Measurements from ENCODE around the gene IL19. TPM values are rescaled to one million over a fixed set of nuclear protein-coding genes. Genes with fewer than 3 reads are reported as not detected.
"Not testable (repeated sequence)": the region's sequence is repeated elsewhere in the genome, so short reads cannot be mapped to it uniquely, and the experiment has no call there.

IL19 gene
- total RNA-seq, 1 donor from 2014 or later = not detected

DNA sequence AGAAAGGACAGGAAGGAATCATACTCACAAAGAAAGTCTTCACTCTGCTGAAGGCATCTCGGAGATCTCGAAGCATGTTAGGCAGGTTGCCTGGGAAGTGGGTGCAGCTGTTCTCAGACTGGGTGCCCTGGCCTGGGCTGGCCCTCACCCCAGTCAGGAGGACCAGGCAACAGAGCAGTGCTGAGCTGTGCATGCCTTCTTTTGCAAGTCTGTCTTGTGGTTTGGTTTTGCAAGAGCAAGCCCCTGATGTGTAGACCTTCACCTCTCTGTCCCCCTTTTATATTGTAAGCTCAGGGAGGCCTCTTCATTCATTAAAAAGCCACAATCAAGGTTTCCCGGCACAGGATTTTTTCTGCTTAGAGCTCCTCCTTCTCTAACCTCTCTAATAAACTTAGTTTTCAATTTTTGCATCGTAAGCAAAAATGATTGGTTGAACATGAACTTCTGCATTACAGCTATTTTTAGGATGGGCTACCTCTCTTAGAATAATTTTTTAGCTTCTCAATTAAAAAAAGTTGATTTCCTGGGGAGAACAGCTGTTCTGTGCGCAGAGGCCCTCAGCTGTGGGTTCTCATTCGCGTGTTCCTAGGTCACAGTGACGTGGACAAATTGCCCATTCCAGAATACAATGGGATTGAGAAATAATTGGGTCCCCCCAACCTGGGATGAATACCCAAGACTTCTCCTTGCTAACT, 1.8 kb downstream of the IL19 start, which contains the start of gene IL10:
TSS of gene IL10 (minus strand) at position 252 of the 695 bp plus-strand sequence. CDS start at position 193, 59 bp downstream.
- DNase-seq (ENCODE audit: low read depth in 2 of 2) = no peak

DNA sequence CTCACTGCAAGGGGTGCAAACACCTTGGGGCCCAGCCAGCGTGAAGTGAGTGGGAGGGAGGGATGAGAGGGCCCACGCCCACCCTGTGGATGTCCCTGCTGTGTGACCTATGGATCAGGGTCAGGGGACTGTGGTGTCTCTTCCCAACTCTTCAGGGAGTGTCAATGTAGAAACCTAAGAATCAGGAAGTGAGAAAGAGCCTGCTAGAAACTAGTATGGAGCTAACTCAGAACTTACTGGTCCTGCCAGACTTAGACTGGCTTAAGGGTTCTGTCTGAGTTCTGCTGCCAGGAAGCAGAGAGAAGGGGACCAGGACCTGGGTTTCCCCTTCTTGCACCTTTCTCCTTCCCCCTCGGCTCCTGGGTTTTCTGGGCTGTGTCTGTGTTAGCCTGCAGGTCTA, 3.5 kb downstream of the IL19 start:
- no peak for DNase-seq (ENCODE audit: low read depth in 2 of 2)

DNA sequence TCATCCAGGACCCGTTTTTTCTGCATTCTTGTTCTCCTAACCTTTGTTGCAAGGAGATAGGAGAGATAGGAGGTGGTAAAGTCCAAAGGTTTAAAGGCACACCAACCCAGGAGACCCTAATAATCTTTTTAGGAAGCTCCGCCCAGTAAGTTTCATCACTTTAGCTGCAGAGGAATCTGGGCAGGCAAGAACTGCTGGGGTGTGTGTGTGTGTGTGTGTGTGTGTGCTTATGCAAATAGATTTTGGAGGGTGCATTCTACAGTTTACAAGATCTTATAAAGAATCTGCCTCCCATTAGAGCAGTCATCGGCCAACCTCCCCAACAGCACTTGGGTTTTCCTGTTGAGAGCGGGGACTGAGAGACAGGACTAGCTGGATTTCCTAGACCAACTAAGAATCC, 5.7 kb downstream of the IL19 start:
- DNase-seq (ENCODE audit: low read depth in 2 of 2) = no peak

DNA sequence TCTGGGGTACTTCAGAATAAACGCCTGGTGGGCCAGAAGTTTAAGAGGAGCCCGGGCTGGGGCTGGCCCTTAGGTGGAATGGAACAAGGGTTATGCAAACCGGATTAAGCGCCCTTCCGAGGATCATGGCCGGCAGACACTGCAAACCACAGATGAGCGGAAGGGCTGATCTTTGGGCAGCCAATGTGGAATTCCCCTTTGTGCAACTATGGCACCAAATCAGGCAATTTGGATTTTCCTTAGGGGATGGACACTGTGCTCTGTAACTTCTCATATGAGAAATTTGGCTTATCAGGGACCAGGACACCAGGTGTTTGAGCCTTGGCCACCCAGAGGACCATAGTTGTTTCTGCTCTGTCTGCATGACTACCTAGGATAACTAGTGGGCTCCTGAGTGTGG, 7.5 kb downstream of the IL19 start:
- no peak for DNase-seq (ENCODE audit: low read depth in 2 of 2)

DNA sequence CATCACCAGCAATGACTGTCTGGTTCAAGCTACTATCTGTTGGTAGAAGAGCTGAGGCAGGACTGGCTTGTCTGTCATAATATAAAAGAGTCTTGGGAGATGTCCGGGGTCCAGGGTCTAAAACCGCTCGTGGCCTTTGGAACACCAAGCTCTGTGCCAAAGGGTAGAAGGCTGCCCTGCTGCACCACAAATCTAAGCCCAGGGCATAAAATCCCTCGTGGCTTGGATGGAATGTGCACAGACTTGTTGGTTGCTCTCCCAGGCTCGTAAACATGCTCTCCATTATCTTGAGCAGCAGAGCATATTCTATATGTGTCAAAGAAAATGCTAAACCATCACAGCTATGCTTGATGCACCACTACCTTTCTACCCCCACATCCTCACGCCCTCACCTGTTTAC, 8.3 kb downstream of the IL19 start:
- DNase-seq (ENCODE audit: low read depth in 2 of 2) = not testable (repeated sequence)

DNA sequence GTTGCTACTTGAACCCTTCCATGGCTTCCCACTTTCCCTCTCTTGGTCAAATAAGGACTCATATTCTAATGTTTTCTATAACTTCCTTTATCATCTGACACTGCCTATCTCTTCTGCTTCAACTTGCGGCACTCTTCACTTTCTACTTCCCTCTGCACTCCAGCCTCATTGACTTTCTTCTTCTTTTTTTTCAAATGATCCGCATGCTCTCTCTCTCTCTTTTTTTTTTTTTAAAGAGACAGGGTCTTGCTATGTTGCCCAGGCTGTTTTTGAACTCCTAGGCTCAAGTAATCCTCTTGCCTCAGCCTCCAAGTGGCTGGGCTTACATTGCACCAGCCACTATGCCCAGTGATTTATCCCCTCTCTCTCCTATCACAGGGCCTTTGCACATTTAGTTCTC, 9.1 kb downstream of the IL19 start:
- DNase-seq (ENCODE audit: low read depth in 2 of 2) = no peak

DNA sequence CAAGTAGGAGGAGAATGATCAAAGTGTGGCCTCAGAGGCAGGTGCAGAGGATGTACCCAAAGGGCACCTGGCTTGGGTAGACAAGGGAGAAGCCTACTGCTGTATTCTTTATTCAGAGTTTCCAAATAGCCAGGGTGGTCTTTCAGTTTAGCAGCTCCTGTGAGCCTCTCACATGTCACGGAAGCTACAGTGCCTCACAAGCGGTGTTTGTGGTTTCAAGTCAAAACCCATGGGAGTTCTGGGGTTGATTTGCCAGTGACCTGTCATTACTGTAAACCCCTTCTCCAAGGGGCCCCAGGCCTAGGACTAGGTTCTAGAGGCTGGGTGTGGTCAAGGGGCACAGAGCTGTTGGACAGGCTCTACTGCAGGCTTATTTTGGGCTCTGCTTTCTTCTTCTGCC, 11.9 kb downstream of the IL19 start:
- DNase-seq (ENCODE audit: low read depth in 2 of 2) = no peak

DNA sequence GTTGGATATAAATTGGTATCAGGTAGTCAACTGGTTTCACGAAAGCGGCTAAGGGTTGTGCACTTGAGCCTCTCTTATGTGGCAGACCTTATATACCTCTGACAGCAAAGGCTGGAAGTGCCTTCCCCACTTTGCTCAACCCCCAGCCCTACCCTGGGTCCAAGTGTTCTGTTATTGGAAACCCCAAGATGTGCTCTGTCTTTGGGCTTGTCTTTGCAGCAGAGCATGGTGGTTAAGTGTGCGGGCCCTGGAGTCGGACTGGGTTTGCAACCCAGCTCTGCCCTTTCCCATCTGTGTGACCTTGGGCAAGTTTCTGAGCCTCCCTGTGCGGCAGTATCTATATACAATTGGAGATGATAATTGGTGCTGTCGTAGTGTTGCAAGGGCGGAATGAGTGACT, 12.9 kb downstream of the IL19 start:
- no peak for DNase-seq (ENCODE audit: low read depth in 2 of 2)

DNA sequence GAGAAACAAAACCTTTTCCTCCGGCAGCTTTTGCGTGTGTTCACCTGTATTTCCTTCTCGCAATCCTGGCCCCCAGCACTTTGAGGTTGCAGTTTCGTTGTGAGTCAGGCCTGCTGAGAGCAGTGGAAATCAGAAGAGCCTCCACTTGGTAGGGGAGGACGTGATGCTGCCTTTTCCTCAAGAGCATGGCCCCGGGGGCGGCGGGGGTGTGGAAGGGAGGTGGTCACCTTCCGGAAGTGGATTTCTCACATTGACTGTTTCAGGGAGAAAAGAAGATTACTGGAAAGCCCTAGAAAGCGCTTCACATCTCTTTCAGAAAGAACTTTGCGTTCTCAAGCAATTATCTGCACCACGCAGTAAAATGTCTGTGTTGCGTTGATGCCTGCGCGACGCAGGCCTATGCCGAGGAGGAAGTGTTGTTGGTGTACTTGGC, 13.9 kb downstream of the IL19 start:
- no peak for DNase-seq (ENCODE audit: low read depth in 2 of 2)

DNA sequence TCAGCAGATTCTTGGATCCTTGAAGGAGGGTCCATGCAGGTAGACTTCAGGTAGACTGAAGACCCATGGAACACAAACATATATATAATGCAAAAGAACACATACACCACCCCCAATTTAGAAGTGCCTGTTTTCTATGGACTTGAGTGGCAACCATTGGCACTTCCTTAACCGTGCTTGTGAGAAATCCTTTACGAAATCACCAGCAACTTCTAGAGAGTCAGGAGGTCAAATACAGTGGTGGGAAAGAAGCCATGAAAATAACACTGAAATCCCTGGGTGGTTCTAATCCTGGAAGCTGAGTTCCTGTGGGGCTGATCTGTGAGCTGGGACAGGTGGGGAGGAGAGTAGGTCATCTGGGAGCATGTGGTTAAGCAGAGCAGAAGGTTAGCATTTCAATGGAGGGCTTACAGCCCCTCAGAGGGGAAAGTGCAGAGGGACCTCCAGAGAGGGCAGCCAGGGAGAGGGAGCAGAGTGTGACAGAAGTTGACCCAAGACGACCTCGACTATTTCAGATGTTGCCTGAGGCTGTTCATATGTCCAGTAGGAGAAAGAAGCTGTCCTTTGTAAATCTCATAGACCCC, 14.7 kb downstream of the IL19 start:
- DNase-seq (ENCODE audit: low read depth in 2 of 2) = no peak

DNA sequence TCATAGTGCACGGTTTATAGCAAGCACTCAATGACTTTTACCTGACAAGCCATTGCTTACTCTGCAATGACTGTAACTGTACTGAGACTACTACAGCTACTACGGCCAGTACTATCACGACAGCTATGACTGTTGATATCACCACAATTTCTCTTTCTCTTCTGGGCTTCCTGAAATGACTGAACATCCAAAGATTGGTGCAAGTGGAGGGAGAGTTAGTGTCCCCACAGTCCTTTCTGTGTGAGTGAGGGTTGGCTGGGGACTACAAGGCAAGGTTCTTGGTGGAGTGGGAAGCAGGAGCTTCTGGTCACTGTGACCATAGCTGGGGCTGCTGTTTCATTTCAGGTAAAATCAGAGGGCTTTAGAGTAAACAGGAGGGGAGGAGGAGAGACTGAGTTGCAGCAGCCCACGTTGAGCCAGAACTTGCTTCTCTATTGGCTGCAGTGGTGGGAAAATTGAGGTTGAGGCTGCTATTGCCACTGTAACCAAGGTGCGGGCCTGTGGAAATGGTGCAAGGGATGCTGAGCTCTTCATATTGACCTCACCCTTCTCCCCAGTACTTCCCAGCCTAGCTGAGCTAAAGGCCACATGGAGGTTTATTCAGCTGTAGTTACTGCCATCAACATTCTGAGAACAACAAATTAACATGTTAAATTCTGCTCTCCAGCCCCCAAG, 15.8 kb downstream of the IL19 start:
- DNase-seq (ENCODE audit: low read depth in 2 of 2) = no peak

DNA sequence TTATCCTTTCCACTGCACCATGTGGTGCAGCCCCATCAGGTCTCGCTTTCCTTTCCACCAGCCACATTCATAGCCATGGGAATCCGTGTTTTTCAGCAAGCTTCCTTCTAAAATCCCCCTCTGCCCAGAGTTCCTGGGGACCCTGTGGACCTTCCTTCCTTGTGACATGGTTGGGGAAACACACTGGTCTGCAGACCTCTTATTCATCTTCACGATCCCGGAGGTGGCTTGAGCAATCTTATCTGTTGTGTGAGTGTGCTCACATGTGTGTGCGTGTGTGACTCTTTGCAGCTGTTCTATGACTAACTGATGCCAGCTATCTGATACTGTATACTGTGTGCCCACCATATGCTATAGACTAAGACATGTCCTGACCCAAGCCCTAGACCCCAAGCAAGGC, 17.3 kb downstream of the IL19 start:
- DNase-seq (ENCODE audit: low read depth in 2 of 2) = no peak

DNA sequence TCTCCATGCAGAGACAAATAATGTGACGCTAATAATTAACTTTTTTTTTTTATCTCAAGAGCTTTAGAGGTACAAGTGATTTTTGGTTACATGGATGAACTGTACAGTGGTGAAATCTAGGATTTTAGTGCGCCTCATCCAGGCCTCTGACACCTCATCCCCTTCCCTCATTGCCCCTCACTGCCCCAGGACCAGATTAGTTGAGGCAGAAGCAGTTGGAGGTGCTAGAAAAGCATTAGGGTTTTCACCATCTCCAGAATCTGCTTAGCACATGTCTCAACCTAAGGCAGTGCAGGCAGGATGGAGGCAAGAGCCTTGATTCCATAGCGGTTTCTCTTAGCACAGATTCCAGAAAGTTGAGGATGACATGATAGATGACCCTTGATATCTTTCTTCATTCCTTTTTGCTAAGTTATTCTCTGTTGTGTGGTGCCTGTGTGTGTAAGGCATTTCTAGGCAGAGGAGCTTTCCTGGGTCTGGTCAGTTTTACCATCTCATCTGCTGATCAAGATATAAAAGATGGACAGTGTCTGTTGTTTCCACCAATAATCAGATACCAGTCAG, 18.0 kb downstream of the IL19 start:
- DNase-seq (ENCODE audit: low read depth in 2 of 2) = no peak

DNA sequence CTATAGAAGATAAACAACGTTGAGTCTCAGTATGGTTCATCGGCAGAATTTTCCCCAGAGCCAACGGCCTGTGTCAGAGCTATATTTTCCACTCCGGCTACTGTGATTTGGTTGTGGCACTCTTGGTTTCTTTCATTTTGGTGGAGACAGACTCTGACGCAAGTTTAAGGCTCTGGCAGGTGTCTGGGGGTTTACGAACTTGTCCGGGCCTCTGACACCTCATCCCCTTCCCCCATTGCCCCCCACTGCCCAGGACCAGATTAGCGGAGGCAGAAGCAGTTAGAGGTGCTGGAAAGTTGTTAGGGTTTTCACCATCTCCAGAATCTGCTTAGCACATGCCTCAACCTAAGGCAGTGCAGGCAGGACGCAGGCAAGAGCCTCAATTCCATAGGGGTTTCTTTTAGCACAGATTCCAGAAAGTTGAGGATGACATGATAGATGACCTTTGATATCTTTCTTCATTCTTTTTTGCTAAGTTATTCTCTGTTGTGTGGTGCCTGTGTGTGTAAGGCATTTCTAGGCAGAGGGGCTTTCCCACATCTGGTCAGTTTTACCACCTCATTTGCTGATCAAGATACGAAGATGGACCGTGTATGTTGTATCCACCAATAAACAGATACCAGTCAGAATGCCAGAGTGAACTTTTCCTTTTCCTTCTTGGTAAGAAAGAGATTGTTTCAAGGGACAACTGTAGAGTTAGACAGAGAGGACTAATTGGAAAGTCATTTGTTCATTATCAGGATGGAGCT, 20.1 kb downstream of the IL19 start:
- DNase-seq (ENCODE audit: low read depth in 2 of 2) = no peak

DNA sequence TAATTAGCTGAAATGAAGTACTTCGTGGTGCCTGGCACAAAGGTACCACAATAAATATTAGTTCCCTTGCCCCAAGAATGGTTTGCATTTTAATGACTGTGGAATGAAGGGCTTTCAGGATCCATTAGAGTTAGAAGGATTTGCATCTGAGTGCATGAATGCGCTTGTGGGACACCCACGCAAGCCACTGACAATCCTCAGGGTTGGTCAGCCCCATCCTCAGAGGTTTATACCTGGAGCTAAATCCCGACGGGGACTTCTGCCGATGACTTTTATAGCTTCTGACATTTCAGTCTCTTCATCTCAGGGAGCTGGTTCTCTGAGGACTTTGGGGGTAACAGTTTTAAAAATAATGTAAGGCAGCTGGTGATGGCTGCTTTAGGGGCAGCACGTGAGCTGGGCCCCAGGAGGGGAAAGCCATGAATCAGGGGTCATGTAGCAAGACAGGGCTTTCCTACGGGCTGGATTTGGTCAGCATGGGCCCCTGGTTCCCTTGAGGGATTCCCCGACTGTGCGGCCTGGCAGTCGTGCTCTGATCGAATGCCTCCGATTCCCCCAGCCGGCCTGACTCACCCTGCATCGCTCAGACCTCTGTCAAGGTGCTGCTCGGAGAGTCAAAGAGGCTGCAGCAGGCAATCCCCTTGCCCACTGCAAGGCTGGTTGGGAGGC, 22.5 kb downstream of the IL19 start:
- no peak for DNase-seq (ENCODE audit: low read depth in 2 of 2)

DNA sequence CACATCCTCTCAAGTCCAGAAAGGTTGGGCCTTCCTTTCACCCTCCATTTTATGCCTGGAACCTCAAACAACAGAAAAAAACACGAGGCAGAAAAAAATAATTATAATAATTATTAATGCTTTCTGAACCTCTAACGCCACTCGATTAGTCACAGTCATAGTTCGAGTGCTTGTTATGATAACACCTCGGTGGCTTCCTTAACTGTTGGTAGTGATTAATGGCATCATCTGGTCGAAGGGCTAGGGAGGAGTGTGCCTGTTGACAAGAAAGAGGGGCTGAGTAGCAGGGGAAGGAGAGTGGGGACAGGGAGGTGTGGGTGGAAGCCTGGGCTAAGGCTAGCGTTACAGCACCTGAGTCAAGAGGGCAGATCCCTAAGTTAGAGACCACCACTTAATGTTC, 23.0 kb downstream of the IL19 start:
- no peak for DNase-seq (ENCODE audit: low read depth in 2 of 2)

DNA sequence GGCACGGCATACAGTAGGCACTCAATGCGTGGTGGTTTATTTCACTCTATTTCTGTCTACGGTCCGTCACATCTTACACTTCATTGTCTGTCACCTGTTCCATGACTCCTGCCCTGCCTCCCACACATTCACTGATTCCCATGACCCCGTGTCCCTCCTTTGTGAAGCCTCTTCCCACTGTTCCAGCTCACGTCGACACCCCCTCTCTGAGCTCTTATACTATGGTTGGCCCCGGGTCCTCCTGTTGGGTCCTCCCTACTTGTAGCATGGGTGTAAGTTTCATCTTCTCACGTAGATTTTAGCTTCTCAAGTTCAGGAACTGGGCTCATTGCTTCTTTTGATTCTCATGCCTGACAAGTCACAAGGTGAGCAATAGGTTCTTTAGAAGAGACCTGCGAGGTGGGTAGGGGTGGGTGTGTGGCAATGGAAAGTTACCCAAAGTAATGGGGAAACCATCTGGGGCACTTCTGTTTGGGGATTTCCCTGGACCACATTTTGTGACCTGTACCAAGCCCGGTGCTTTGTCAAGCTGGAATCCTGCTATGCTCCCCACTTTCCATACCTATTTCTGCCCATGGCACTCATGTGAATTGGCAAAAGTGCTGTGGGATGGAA, 23.8 kb downstream of the IL19 start:
- DNase-seq (ENCODE audit: low read depth in 2 of 2) = no peak

DNA sequence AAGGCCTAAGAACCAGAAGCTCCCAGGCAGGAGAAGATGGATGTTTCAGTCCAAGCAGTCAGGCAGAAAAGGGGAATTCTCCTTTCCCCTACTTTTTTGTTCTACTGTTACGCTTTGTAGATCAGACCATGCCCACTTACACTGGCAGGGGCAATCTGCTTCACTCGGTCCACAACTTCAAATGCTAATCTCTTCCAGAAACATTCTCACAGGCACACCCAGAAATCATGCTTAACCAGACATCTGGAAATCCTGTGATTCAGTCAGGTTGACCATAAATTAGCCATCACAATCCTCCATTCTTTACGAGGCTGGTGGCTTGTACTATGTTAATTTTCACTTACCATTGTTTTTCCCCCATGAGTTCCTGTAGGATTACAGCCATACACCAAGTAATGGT, 25.5 kb downstream of the IL19 start:
- DNase-seq (ENCODE audit: low read depth in 2 of 2) = no peak

DNA sequence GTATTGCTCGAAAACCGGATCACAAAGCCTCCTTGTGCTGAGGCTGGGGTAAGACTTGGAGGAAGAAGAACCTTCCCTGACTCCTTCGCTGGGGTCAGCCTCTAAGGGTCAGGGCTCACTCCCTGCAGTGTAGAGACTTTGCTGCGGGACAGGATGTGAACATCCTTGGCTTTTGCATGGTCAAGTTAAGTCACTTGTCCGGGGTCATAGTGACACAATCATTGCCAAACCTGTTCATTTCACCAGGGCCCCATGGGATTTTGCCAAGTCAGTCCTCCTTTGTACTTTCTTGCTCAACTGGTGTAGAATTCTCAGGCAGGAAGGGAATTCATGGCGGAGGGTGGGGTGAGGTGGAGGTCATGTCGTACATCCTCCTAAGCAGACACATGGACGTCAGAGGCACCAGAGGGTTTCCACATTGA, 26.4 kb downstream of the IL19 start:
- DNase-seq (ENCODE audit: low read depth in 2 of 2) = no peak

DNA sequence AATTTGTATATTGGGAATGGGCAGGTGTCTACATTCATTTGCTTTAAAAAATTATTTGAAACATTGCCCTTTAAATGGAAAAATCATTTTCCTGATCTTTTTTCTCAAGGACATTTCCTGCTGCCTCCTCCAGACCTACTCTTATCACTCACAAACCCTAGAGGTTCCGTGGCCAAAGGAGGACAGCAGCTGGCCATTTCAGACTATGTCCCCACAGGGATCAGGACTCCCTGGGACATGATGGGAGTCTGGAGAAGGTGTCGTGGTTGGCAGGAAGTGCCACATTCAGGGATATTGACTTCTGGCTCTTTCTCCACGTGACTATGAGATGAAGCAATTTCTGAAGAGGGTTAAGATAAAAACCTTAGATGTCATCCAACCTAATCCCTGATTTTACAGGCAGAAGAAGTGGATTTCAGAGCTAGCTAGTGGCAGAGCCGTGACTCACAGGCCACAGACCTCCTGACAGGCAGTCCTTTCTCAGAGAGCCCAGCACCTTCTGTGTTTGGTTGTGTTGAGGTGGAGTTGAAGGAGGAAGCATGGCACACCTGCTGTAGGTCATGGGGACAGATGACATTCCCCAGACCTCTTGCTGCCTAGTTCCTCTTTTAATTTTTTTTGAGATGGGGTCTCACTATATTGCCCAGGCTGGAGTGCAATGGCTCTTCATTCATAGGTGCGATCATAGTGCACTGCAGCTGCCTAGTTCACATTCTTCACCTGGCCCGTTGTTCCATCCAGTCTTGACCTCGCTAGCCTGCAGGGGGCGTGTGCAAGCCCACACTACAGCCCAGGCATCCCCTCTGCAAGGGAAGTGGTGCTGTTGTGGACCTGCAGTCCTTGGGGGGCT, 27.2 kb downstream of the IL19 start:
- peak in 1 of 2 donors; percentile 11 for DNase-seq (ENCODE audit: low read depth in 2 of 2)
